HG03108 (cell line): ENCODE data around the gene MSANTD7.

Source experiments
- ATAC-seq: cut with Tn5 transposase; IDR thresholded peaks from one replicate; pipeline ENCODE4 v1.9.1; 2021; ENCODE audit warnings: moderate library complexity; ENCODE audit not compliant: unreplicated experiment

MSANTD7 gene

GRCh38 chr10:14879928-14880193, 41.8 kb downstream of the MSANTD7 start:
- no peak for ATAC-seq

- no peak for ATAC-seq
Measured at GRCh38 chr10:14880229-14880628, 42.1 kb downstream of the MSANTD7 start.

- ATAC-seq = no peak
Measured at GRCh38 chr10:14884082-14884481, 46.0 kb downstream of the MSANTD7 start.
